ENCODE data around the gene CIAO3.

The CIAO3 gene

DNA sequence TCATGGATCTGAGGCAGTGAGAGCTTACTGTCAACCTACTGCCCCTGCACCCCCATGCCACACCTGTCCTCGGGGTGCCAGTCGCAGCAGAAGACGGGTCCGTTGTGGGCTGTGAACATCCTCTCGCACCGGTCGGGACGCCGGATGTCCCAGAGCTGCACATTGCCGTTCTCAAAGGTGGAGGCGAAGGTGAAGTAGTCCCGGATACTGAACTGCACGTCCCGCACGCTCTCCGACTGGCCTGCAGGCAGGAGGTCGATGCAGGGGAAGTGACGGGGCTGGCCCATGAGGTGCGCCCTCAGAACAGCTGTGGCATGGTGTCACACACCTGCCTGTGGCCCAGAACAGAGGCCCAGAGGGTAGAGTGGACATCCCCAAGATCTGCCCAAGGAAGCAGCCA lies 53.3 kb downstream of the CIAO3 start:
- no peak for DNase-seq

DNA sequence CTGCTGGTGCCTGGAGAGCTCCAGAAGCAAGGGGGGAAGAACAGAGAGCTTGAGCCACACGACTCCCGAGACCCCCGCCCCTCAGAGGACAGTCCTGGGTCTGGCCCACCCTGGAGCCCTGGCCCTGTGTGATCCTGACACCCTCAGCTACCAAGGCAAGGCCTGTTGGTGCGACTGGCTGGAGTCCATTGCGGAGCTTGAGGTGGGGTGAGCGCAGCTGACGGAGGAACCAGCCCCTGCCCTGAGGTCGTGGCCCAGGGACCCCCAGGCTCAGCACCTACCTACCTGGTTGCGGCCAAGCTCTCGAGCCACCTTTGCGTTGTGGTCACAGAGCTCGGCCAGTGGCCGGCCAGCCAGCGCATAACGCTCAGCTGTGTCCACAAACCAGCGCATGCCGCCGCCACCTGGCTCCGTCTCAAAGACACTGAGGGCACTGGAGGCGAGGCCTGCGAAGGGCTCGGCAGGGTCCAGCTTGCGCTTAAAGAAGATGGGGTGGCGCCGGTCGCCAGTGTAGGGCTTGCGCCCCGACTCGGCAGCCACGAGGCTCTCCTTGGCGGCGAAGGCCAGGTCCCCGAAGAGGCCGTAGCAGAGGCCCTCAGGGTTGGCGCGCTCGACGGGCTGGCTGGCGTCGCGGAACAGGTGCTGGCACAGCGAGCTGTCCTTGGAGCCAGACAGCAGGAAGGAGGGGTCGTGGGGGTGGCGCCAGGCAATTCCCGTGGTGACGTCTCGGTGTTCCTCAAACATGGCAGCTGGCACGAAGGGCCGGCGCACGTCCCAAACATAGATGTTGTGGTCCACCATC lies 54.1 kb downstream of the CIAO3 start:
- no peak for DNase-seq

DNA sequence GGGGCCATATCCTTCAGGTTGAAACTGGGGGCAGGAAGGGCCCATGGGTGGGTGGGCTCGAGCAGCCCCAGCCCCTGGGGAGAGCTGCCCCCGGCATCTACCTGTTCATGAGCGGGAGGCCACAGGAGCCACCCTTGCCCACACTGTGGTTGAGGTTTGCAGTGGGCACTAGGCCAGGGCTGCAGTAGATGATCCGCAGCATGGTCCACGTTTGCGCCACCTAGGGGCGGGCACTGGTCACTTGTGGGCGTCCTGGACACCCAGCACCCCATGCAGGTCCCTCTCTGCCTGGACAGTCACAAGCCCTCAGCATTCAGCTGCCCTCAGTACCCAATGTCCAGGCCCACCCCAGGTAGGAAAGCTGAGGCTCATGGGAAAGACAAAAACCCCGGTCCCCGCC lies 54.8 kb downstream of the CIAO3 start:
- DNase-seq = peak; percentile 68

DNA sequence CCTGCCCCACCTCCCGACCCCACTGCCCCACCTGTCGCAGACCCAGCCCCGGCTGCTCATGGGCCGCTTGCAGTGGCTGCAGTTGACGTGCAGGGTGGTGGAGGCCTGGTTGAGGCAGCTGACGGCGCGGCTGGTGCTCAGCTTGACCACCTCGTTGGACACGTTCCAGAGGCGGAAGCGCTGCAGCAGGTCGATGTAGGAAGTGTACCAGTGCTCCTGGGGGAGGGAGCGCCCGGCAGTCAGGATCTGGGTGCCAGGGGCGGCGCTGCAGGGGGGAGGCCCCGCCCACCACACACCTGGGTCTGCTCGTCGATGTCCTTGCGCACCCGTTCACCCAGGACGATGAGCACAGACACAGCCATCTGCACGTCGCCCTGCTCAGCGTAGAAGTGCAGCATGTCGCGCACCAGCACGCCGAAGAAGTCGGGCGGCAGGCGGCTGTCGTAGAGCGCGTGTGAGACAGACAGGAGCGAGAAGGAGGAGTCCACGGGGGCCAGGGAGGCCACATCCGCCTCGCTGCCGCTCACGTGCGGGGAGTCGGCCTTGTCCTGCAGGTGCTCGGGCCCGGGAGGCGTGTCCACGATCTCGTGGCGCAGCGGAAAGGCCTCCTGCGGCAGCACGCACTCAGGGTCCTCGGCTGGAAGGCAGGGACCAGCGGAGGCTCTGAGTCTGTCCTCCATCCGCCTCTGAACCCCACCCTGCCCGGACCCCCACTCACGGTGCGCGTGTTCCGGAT lies 55.7 kb downstream of the CIAO3 start:
- DNase-seq = no peak

DNA sequence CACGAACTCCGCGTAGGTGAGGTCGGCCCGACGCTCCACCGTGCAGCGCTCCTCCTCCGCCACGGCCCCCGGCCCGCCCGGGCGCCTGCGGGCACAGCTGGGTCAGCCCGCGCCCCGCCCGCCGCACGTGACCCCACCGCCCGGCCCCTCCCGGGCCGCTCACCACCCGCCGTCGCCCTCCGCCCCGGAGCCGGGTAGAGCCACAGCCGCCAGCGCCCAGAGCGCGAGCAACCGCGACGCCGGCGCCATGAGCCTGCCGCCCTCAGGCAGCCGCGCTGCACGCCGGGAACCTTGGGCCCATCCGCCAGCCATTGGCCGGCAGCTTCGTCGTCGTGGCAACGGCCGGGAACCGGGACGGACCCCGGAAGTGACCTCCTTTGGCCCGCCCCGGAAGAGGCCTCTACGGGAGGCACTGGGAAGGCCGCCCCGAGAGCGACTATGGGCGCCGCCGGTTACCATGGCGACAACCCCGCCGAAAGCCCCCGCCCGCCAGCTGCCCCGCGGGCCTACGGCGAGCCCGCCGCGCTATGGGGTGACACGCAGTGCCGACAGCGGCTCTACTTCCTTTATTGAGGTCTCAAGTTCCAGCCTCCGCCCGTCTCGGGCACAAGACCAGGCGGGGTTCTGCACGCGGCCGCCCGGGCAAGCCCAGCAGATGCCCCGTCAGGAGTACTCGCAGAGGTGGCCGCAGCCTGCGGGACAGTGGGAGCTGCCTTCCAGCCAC lies 56.6 kb downstream of the CIAO3 start, which contains the start of gene JMJD8:
Gene JMJD8 (minus strand): TSS at position 264 of the 724 bp plus-strand sequence. CDS start 15 bp downstream, at position 249.
- DNase-seq = peak; percentile 99

DNA sequence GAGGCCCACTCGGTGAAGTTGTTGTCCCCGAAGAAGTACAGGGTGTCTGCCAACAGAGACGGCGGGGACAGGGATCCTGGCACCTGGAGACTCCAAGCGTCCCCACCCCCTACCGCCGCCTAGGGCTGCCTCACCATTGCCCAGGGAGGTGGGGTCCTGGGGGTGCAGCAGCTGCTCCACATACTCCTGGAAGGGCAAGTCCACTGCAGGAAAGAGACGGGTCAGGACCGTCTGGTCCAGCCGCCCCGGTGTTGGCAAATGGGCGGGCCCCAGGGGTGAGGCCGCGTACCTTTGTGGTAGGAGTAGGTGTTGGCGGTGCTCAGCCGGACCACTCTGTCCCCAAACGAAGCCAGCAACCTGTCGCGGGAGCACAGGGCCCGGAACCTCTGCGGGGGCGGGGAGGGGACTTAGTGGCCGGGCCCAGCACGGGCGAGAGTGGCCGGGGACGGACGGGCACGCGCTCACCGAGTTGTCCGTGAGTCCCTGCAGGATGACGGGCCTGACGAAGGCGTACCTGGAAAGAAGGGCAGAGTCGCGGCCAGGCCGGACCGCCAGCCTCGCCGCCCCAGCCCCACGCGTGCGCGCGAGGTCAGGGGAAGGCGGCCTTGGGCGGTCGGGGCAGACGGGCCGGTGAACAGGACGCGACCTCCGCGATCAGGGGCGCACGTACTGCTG lies 57.3 kb downstream of the CIAO3 start:
- DNase-seq = peak; percentile 44

DNA sequence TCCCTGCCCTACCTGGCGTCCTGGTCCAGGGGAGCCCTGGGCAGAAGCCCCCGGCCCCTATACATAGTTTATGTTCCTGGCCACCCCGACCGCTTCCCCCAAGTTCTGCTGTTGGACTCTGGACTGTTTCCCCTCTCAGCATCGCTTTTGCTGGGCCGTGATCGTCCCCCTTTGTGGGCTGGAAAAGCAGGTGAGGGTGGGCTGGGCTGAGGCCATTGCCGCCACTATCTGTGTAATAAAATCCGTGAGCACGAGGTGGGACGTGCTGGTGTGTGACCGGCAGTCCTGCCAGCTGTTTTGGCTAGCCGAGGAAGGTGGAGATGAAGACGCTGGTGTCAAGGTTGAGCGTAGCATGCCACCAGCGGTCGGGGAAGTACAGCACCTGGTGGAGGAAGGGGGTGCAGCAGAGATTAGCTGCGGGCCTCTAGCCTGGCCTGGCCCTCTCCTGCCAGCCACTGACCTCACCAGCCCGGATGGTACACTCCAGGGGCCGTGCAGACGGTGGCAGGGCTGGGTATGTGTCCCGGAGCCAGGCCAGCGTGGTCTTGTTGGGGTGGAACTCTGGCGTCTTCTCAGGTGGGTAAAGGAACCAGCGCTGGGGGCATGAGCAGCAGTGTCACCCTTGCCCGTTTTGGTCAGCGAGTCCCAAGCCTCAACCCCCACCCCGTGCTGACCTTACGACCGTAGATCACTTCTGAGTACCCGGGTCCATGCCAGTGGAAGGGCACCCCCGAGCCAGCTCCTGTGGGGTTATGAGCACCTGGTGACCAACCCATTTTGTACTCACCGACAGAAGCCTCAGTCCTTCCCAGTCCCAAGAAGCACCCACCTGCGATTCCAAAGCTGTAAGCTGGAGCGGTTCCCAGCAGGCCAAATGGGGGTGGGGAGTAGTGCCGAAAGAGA lies 58.1 kb downstream of the CIAO3 start:
- no peak for DNase-seq

DNA sequence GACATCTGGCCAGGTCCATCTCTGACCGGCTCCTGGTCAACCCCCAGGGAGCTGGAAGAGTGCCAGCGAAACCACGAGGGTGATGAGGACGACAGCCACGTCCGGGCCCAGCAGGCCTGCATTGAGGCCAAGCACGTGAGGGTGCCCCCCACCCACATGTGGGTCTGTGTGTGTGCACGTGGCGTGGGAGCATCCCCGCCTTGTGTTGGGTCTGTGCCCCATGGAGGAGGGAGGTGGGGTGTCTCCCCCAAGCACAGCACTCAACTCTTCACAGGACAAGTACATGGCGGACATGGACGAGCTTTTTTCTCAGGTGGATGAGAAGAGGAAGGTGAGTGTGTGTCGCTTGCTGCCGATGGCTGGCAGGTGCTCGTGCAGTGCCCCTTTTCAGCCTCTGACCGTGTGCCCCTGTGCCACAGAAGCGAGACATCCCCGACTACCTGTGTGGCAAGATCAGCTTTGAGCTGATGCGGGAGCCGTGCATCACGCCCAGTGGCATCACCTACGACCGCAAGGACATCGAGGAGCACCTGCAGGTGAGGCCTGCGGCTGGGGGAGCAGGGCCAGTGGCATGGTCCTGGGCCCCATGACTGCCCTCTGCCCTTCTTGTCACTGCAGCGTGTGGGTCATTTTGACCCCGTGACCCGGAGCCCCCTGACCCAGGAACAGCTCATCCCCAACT lies 58.9 kb downstream of the CIAO3 start:
- DNase-seq = no peak

DNA sequence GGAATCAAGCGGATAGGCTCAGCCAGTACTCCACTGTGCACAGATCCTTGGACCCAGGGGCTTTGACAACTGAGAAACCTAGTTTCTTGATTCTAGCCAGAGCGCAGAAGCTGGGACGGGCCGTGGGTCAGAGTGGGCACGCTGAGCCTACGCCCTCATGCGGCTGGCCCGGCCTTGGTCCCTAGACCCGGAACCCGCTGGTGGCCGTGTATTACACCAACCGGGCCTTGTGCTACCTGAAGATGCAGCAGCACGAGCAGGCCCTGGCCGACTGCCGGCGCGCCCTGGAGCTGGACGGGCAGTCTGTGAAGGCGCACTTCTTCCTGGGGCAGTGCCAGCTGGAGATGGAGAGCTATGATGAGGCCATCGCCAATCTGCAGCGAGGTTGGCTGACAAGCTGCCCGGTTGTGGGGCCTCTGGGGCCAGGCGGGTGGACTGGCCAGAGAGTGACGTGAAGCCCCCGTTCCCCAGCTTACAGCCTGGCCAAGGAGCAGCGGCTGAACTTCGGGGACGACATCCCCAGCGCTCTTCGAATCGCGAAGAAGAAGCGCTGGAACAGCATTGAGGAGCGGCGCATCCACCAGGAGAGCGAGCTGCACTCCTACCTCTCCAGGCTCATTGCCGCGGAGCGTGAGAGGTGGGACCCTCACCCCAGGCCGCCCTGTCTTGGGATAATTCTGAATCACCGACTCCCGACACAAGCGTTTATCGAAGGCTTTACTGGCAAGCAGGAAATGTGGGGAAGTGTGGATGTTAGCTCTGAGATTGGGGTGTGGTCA lies 59.6 kb downstream of the CIAO3 start:
- DNase-seq = peak; percentile 72

DNA sequence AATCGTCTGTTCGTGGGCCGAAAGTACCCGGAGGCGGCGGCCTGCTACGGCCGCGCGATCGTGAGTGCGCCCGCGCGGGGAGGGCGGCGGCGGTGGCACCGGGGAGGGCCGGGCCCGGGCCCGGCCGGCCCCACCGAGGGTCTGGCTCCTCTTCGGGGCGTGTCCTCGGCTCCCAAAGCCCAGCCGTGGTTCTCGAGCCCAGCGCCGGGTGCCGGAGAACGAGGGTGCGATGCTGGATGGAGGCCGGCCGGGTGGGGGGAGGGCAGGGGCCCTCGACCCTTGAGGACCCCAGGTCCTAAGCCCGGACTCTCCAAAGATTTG lies 60.2 kb downstream of the CIAO3 start:
- no peak for DNase-seq

DNA sequence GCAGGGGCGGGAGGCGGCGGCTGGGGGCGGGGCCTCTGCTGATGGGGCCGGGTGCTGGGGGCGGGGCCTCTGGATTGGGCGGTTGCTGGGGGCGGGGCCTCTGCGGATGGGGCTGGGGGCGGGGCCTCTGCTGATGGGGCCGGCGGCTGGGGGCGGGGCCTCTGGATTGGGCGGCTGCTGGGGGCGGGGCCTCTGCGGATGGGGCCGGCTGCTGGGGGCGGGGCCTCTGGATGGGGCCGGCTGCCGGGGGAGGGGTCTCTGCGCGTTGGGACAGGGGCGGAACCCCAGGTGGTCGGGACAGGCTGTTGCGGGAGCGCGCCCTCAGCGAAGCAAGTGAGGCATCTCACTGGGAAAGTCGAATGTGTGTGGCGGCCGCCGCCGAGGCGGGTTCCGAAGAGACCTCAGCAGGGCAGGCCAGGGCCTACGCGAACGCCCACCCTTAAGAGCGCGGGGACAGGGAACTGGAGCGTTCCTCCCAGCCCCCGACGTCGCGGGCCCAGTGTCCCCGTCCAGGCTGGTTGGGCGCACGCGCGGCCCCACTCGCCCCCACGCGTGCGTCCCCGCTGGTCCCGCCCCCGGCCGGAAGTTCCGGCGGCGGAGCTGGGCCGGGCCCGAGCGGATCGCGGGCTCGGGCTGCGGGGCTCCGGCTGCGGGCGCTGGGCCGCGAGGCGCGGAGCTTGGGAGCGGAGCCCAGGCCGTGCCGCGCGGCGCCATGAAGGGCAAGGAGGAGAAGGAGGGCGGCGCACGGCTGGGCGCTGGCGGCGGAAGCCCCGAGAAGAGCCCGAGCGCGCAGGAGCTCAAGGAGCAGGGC lies 60.8 kb downstream of the CIAO3 start, which contains the start of gene STUB1:
Gene STUB1 (plus strand): TSS at position 597 of the 811 bp plus-strand sequence. CDS start 116 bp downstream, at position 713.
- DNase-seq = peak; percentile 94

Data from hematopoietic multipotent progenitor cell treated with erythropoietin and hydrocortisone succinate and interleukin-3 and kit ligand, for 4 days (in vitro differentiated cells).